ENCODE data around the gene PHPT1. TPM values are rescaled to one million over a fixed set of nuclear protein-coding genes. Genes with fewer than 3 reads are reported as not detected.

PHPT1 gene
- total and polyA plus RNA-seq, 12 donors = 310 to 650 (median 336) TPM

GRCh38 chr9:136858452-136858843 is 9.2 kb downstream of the PHPT1 start:
- no peak overlapping the region for H3K4me3 ChIP-seq
- no peaks in the 10 kb centered on the region for H3K9me3 ChIP-seq
- WGBS, 2 donors = 94 to 96% methylated on average over 15 of the region's 15 CpGs
- no peak for DNase-seq
- no peaks in the 10 kb centered on the region for H3K27me3 ChIP-seq
- H3K36me3 ChIP-seq = peaks cover 3 to 46% (median 24%) of the 10 kb centered on the region in 9 donors
- intact Hi-C loops (cut with DNase I) = no loop called here
- H3K4me1 ChIP-seq = peaks cover 0 to 19% (median 15%) of the 10 kb centered on the region in 9 donors
- TF ChIP-seq, protein P1, sequence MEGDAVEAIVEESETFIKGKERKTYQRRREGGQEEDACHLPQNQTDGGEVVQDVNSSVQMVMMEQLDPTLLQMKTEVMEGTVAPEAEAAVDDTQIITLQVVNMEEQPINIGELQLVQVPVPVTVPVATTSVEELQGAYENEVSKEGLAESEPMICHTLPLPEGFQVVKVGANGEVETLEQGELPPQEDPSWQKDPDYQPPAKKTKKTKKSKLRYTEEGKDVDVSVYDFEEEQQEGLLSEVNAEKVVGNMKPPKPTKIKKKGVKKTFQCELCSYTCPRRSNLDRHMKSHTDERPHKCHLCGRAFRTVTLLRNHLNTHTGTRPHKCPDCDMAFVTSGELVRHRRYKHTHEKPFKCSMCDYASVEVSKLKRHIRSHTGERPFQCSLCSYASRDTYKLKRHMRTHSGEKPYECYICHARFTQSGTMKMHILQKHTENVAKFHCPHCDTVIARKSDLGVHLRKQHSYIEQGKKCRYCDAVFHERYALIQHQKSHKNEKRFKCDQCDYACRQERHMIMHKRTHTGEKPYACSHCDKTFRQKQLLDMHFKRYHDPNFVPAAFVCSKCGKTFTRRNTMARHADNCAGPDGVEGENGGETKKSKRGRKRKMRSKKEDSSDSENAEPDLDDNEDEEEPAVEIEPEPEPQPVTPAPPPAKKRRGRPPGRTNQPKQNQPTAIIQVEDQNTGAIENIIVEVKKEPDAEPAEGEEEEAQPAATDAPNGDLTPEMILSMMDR (IDR thresholded peaks at IDR 0.05) = no peak
- ATAC-seq = peak in 1 of 8 donors; percentile 1
- peak overlapping the region in 7 of 10 donors; percentile 22 to 70 (median 54) for H3K27ac ChIP-seq

- peak overlapping the region in 8 of 10 donors; percentile 22 to 70 (median 50) for H3K27ac ChIP-seq
- DNase-seq = peak; percentile 53 to 73
- WGBS, 2 donors = 67 to 72% methylated on average over 20 of the region's 20 CpGs
- peak; percentile 31 to 76 (median 54) for ATAC-seq
- H3K27me3 ChIP-seq = no peaks in the 10 kb centered on the region
- TF ChIP-seq, protein P1 (IDR thresholded peaks at IDR 0.05) = no peak
- H3K4me1 ChIP-seq = peaks cover 0 to 24% (median 16%) of the 10 kb centered on the region in 9 donors
- H3K36me3 ChIP-seq = peaks cover 3 to 52% (median 24%) of the 10 kb centered on the region in 9 donors
- intact Hi-C loops (cut with DNase I) = no loop called here
- H3K4me3 ChIP-seq = no peak overlapping the region
- H3K9me3 ChIP-seq = no peaks in the 10 kb centered on the region
These were observed 9.9 kb downstream of the PHPT1 start for GRCh38 chr9:136858844-136859757.

DNA sequence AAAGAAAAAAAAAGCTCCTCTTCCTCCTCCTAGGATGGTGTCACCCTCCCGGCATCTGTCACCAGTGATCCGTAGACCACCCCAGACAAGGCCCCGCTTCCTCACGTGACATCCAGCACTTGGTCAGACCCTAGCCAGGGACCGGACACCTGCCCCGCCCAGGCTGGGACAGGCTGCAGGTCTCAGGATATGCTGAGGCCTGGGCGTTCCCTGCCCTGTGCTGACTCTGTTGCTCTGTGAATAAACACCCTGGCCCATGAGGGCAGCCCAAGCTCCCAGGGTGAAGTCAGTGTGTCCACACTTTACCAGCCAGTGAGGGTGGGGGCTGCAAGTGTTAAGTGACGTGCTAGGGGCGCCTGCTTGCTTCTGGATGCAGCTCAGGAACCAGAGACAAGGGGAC is 11.3 kb downstream of the PHPT1 start:
- H3K27me3 ChIP-seq = no peaks in the 10 kb centered on the region
- H3K4me3 ChIP-seq = no peak overlapping the region
- TF ChIP-seq, protein P1 (IDR thresholded peaks at IDR 0.05) = no peak
- peaks cover 3 to 59% (median 24%) of the 10 kb centered on the region in 9 donors for H3K36me3 ChIP-seq
- intact Hi-C loops (cut with DNase I) = loop anchor here in 1 of 10 donors (10.0 kb wide), 1 partner anchor 64 kb away; no protein-coding TSS in a partner anchor
- DNase-seq = no peak
- H3K9me3 ChIP-seq = no peaks in the 10 kb centered on the region
- WGBS, 2 donors = 80 to 88% methylated on average over 9 of the region's 9 CpGs
- peaks cover 9 to 38% (median 28%) of the 10 kb centered on the region in 9 donors for H3K4me1 ChIP-seq
- H3K27ac ChIP-seq = no peak overlapping the region
- ATAC-seq = no peak

- H3K9me3 ChIP-seq = no peaks in the 10 kb centered on the region
- no peak for DNase-seq
- H3K4me3 ChIP-seq = no peak overlapping the region
- TF ChIP-seq, protein P1 (IDR thresholded peaks at IDR 0.05) = no peak
- no peak for ATAC-seq
- 91 to 92% methylated on average over 22 of the region's 22 CpGs for WGBS, 2 donors
- H3K27ac ChIP-seq = no peak overlapping the region
- intact Hi-C loops (cut with DNase I) = loop anchor here in 1 of 10 donors (10.0 kb wide), 1 partner anchor 64 kb away; no protein-coding TSS in a partner anchor
- no peaks in the 10 kb centered on the region for H3K27me3 ChIP-seq
- H3K36me3 ChIP-seq = peaks cover 3 to 59% (median 24%) of the 10 kb centered on the region in 9 donors
- peaks cover 9 to 39% (median 28%) of the 10 kb centered on the region in 9 donors for H3K4me1 ChIP-seq
These were observed 12.0 kb downstream of the PHPT1 start for GRCh38 chr9:136860933-136861873.

All from heart right ventricle (tissue), 16 donors.